ENCODE results near the gene MCHR1.
"Not testable (repeated sequence)": the region's sequence is repeated elsewhere in the genome, so short reads cannot be mapped to it uniquely, and the experiment has no call there.

DNA sequence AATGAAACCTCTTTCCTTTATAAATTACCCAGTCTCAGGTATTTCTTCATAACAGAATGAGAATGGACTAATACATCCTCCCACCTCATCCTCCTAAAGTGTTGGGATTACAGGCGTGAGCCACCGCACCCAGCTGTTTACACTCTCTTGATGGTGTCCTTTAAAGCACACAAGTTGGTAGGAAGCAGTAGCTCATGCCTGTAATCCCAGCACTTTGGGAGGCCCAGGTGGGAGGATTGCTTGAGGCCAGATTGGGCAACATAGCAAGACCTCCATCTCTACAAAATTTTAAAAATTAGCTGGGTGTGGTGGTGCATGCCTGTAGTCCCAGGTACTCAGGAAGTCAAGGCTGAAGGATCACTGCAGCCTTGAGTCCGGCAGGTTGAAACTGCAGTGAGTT, 23.3 kb upstream of the MCHR1 start:
- TF ChIP-seq, protein P1, sequence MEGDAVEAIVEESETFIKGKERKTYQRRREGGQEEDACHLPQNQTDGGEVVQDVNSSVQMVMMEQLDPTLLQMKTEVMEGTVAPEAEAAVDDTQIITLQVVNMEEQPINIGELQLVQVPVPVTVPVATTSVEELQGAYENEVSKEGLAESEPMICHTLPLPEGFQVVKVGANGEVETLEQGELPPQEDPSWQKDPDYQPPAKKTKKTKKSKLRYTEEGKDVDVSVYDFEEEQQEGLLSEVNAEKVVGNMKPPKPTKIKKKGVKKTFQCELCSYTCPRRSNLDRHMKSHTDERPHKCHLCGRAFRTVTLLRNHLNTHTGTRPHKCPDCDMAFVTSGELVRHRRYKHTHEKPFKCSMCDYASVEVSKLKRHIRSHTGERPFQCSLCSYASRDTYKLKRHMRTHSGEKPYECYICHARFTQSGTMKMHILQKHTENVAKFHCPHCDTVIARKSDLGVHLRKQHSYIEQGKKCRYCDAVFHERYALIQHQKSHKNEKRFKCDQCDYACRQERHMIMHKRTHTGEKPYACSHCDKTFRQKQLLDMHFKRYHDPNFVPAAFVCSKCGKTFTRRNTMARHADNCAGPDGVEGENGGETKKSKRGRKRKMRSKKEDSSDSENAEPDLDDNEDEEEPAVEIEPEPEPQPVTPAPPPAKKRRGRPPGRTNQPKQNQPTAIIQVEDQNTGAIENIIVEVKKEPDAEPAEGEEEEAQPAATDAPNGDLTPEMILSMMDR (IDR thresholded peaks at IDR 0.05) = not testable (repeated sequence)
- not testable (repeated sequence) for TF ChIP-seq POLR2A, POLR2AphosphoS5 (IDR thresholded peaks at IDR 0.05)
